Body of pancreas (tissue), 4 donors: ENCODE results near the gene RAD23B.

Source experiments
- POLR2A ChIP-seq, 3 donors: fragments of 450-650 bp; IDR thresholded peaks; one replicate each; pipeline ENCODE4 v1.6.1; 2016; ENCODE audit warnings: antibody characterized with exemption in 3 of 3, mild to moderate bottlenecking in 2 of 3
- TF ChIP-seq, protein P1 (sequence below), 7 experiments: fragments of 450-650 bp in 4 of 7; fragments of 200-600 bp in 3 of 7; sonication (generic) in 3 of 7; IDR thresholded peaks; one replicate each; pipeline ENCODE4 v1.5.1; 2016 to 2019; ENCODE audit warnings: antibody characterized with exemption in 7 of 7

DNA sequence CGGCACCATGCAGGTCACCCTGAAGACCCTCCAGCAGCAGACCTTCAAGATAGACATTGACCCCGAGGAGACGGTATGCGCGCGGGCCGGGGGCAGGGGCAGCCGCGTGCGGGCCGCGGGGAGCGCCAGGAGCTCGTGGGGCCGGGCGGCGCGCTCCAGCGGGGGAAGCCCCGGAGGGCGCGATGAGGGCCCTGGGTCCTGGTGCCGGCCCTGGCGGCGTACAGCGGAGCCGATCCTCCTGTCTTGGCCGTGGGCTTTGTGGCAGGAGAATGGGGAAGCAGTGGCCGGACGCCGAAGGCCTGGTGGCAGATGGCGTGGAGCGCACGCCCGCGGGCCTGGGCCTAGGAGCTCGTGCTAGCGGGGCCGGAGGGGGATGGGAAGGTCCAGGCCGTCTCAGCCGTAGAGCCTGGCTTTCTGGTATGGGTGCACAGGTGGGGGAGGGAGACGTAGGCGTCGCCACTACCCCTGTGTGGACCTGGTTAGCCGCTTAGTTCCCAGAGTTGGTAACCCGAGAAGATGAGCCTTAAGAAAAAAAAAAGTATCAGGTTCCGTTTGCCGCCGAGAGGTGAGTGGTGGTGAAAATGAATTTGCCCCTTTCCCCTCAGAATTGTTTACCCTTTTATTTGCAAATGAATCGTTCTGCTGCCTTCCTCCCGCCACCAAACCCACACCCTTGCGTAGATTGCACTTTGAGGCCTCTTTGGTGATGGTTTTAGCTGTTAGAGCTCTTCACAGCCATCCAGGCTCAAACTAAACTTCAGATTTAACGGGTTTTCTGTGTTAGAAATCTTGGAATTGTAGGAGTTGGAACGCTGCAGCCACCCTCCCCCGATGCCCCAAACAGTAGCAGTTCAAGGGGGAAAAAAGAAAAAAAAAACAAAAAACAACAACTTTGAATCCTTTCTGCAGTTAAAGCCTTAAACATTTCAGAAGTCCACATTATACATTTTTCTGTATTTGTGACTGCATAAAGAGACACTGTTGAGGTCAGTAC, 841 bp downstream of the RAD23B start:
- peak in 1 of 3 donors; percentile 12 for TF ChIP-seq POLR2A (IDR thresholded peaks at IDR 0.05)
- TF ChIP-seq, protein P1, sequence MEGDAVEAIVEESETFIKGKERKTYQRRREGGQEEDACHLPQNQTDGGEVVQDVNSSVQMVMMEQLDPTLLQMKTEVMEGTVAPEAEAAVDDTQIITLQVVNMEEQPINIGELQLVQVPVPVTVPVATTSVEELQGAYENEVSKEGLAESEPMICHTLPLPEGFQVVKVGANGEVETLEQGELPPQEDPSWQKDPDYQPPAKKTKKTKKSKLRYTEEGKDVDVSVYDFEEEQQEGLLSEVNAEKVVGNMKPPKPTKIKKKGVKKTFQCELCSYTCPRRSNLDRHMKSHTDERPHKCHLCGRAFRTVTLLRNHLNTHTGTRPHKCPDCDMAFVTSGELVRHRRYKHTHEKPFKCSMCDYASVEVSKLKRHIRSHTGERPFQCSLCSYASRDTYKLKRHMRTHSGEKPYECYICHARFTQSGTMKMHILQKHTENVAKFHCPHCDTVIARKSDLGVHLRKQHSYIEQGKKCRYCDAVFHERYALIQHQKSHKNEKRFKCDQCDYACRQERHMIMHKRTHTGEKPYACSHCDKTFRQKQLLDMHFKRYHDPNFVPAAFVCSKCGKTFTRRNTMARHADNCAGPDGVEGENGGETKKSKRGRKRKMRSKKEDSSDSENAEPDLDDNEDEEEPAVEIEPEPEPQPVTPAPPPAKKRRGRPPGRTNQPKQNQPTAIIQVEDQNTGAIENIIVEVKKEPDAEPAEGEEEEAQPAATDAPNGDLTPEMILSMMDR (IDR thresholded peaks at IDR 0.05): peak in 2 of 7 experiments; percentile 8 to 11
